ENCODE measurements around the gene TTC32.

TTC32 gene

GRCh38 chr2:19873014-19873413 is 28.8 kb downstream of the TTC32 start:
- DNase-seq = no peak

GRCh38 chr2:19872302-19872701 is 29.5 kb downstream of the TTC32 start:
- DNase-seq = no peak

- no peak for DNase-seq
Observed at GRCh38 chr2:19871836-19872235, 29.9 kb downstream of the TTC32 start.

GRCh38 chr2:19870792-19871191 is 31.0 kb downstream of the TTC32 start:
- DNase-seq = no peak

GRCh38 chr2:19868701-19869580 is 32.8 kb downstream of the TTC32 start:
- peak; percentile 71 for DNase-seq

GRCh38 chr2:19868224-19868623 is 33.6 kb downstream of the TTC32 start:
- DNase-seq = no peak

- no peak for DNase-seq
Observed at GRCh38 chr2:19866771-19867170, 35.0 kb downstream of the TTC32 start.

- no peak for DNase-seq
Observed at GRCh38 chr2:19865151-19865550, 36.6 kb downstream of the TTC32 start.

GRCh38 chr2:19864381-19864780 is 37.4 kb downstream of the TTC32 start:
- no peak for DNase-seq

- peak; percentile 84 for DNase-seq
Observed at GRCh38 chr2:19863303-19864041, 38.3 kb downstream of the TTC32 start.

GRCh38 chr2:19861813-19862212 is 40.0 kb downstream of the TTC32 start:
- no peak for DNase-seq

- DNase-seq = no peak
Observed at GRCh38 chr2:19860022-19860421, 41.8 kb downstream of the TTC32 start.

GRCh38 chr2:19859565-19859964 is 42.2 kb downstream of the TTC32 start:
- no peak for DNase-seq

- no peak for DNase-seq
Observed at GRCh38 chr2:19857806-19858205, 44.0 kb downstream of the TTC32 start.

- no peak for DNase-seq
Observed at GRCh38 chr2:19857100-19857499, 44.7 kb downstream of the TTC32 start.

- DNase-seq = no peak
Observed at GRCh38 chr2:19855542-19856431, 46.0 kb downstream of the TTC32 start.

GRCh38 chr2:19854596-19855541 is 46.9 kb downstream of the TTC32 start:
- no peak for DNase-seq

- no peak for DNase-seq
Observed at GRCh38 chr2:19851116-19851695, 50.6 kb downstream of the TTC32 start.

GRCh38 chr2:19850056-19851050 is 51.4 kb downstream of the TTC32 start:
- no peak for DNase-seq

GRCh38 chr2:19848952-19849351 is 52.8 kb downstream of the TTC32 start:
- no peak for DNase-seq
